ENCODE results near the gene CLEC14A.

DNA sequence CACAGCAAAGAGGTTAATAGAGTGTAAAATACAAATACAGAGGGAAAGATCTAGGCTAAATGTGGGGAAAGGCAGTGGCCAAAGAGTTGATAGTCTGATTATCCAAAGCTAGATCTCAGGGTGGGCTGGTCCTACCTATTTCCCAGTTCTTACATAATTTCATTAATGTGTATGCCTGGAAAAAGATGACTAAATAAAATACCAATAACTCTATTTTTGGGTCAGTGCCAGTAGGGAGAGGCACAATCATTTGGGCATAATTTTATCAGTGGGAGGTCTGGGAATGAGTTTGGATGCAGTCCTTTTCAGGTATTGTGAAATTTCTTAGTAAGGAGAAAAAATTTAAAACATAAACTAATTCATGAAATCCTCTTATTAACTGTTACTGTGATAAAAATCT is 30.6 kb upstream of the CLEC14A start:
- no peak for TF ChIP-seq POLR2AphosphoS5 (IDR thresholded peaks at IDR 0.05)
- no peak for TF ChIP-seq EP300 (IDR thresholded peaks at IDR 0.05)
